ENCODE results near the gene FRG2C.
"Not testable (repeated sequence)": the region's sequence is repeated elsewhere in the genome, so short reads cannot be mapped to it uniquely, and the experiment has no call there.

DNA sequence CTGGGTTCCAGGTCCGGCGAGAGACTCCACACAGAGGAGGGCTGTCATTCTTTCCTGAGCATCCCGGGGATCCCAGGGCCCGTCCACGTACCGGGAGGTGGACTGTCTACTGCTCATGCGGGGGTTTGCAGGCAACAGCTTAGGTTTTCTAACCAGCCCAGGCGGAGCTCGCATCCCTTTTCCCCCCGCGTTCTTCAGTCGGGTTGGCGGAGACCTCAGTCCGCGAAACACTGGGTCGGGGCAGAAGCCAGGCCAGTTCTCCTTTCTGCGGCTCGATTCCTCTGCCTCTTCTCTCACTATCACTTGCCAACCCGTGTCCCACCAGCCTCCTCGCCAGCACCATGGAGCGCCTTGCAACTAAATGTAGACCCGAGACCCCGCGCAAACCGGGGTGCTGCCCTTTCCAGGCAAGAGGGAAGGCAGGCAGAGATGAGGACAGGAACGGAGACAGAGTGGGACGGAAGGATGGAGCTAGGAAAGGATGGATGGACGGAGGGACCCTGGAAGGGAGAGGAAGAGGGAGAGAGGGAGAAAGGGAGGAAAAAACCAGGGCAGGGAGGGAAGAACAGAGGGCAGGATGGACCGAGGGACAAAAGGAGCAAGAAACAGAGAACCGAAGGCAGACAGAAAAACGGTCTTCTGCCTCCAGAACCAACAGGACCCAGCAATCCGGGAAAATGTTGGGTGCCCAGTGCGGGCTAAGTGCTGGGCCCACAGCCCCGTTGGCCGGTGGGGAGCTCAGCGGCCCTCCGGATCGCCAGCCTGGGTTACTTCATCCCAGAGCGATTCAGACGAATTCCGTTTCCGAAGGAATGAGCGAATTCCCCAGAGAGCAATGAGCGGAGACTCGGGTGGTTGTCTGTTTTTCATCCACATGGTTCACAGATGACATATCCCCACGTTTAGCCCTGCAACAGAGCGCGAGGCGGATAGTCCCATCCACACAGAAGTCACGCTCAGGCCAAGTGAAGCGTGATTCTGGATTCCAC, 6.5 kb downstream of the FRG2C start:
- TF ChIP-seq, protein P1, sequence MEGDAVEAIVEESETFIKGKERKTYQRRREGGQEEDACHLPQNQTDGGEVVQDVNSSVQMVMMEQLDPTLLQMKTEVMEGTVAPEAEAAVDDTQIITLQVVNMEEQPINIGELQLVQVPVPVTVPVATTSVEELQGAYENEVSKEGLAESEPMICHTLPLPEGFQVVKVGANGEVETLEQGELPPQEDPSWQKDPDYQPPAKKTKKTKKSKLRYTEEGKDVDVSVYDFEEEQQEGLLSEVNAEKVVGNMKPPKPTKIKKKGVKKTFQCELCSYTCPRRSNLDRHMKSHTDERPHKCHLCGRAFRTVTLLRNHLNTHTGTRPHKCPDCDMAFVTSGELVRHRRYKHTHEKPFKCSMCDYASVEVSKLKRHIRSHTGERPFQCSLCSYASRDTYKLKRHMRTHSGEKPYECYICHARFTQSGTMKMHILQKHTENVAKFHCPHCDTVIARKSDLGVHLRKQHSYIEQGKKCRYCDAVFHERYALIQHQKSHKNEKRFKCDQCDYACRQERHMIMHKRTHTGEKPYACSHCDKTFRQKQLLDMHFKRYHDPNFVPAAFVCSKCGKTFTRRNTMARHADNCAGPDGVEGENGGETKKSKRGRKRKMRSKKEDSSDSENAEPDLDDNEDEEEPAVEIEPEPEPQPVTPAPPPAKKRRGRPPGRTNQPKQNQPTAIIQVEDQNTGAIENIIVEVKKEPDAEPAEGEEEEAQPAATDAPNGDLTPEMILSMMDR (IDR thresholded peaks at IDR 0.05), result not testable (repeated sequence)
- TF ChIP-seq POLR2A (IDR thresholded peaks at IDR 0.05), result not testable (repeated sequence)
